ENCODE measurements around the gene TMEM258. TPM values are rescaled to one million over a fixed set of nuclear protein-coding genes. Genes with fewer than 3 reads are reported as not detected.

The TMEM258 gene
- total RNA-seq, 1 donor from 2014 or later, result 61.3 TPM

GRCh38 chr11:61838501-61838900 is 46.1 kb upstream of the TMEM258 start:
- H3K27me3 ChIP-seq (ENCODE audit: control insufficient read depth, insufficient read depth, low read length), result no peaks in the 10 kb centered on the region
- DNase-seq (ENCODE audit: low read depth) (no peak), FAIRE-seq (no peak)
- peaks cover 25% of the 10 kb centered on the region for H3K36me3 ChIP-seq (ENCODE audit: control insufficient read depth, insufficient read depth, low read length)
- TF ChIP-seq, protein P1, sequence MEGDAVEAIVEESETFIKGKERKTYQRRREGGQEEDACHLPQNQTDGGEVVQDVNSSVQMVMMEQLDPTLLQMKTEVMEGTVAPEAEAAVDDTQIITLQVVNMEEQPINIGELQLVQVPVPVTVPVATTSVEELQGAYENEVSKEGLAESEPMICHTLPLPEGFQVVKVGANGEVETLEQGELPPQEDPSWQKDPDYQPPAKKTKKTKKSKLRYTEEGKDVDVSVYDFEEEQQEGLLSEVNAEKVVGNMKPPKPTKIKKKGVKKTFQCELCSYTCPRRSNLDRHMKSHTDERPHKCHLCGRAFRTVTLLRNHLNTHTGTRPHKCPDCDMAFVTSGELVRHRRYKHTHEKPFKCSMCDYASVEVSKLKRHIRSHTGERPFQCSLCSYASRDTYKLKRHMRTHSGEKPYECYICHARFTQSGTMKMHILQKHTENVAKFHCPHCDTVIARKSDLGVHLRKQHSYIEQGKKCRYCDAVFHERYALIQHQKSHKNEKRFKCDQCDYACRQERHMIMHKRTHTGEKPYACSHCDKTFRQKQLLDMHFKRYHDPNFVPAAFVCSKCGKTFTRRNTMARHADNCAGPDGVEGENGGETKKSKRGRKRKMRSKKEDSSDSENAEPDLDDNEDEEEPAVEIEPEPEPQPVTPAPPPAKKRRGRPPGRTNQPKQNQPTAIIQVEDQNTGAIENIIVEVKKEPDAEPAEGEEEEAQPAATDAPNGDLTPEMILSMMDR (IDR thresholded peaks at IDR 0.05; ENCODE audit: insufficient read depth, low read length, severe bottlenecking), result no peak
- no peak overlapping the region for H3K4me3 ChIP-seq (ENCODE audit: low read depth, low read length)

GRCh38 chr11:61837411-61838005 is 45.1 kb upstream of the TMEM258 start:
- no peak for FAIRE-seq

DNA sequence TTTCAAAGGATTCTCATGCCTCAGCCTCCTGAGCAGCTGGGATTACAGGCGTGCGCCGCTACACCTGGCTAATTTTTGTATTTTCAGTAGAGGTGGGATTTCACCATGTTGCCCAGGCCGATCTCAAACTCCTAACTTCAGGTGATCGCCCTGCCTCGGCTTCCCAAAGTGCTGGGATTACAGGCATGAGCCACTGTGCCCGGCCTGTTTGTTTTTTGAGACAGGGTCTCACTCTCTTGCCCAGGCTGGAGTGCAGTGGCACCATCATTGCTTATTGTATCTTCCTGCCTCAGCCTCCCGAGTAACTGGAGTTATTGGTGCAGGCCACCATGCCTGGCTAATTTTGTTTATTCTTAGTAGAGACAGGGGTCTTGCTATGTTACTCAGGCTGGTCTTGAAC is 43.8 kb upstream of the TMEM258 start:
- Histone ChIP-seq H3K36me3 (ENCODE audit: control insufficient read depth, insufficient read depth, low read length) (peaks cover 24% of the 10 kb centered on the region), H3K4me3 (ENCODE audit: low read depth, low read length) (no peak overlapping the region), H3K27me3 (ENCODE audit: control insufficient read depth, insufficient read depth, low read length) (no peaks in the 10 kb centered on the region)
- FAIRE-seq (no peak), DNase-seq (ENCODE audit: low read depth) (no peak)
- TF ChIP-seq, protein P1 (IDR thresholded peaks at IDR 0.05; ENCODE audit: insufficient read depth, low read length, severe bottlenecking), result no peak

More at GRCh38 chr11:61837411-61838005, 45.1 kb upstream of the TMEM258 start:
- Histone ChIP-seq H3K27me3 (ENCODE audit: control insufficient read depth, insufficient read depth, low read length) (no peaks in the 10 kb centered on the region), H3K4me3 (ENCODE audit: low read depth, low read length) (no peak overlapping the region), H3K36me3 (ENCODE audit: control insufficient read depth, insufficient read depth, low read length) (peaks cover 26% of the 10 kb centered on the region)
- no peak for DNase-seq (ENCODE audit: low read depth)
- TF ChIP-seq, protein P1 (IDR thresholded peaks at IDR 0.05; ENCODE audit: insufficient read depth, low read length, severe bottlenecking), result no peak

- no peaks in the 10 kb centered on the region for H3K27me3 ChIP-seq (ENCODE audit: control insufficient read depth, insufficient read depth, low read length)
- DNase-seq (ENCODE audit: low read depth) (no peak), FAIRE-seq (no peak)
- H3K36me3 ChIP-seq (ENCODE audit: control insufficient read depth, insufficient read depth, low read length), result peaks cover 14% of the 10 kb centered on the region
- TF ChIP-seq, protein P1 (IDR thresholded peaks at IDR 0.05; ENCODE audit: insufficient read depth, low read length, severe bottlenecking), result no peak
- H3K4me3 ChIP-seq (ENCODE audit: low read depth, low read length), result no peak overlapping the region
Measured at GRCh38 chr11:61834278-61835048, 42.1 kb upstream of the TMEM258 start.

DNA sequence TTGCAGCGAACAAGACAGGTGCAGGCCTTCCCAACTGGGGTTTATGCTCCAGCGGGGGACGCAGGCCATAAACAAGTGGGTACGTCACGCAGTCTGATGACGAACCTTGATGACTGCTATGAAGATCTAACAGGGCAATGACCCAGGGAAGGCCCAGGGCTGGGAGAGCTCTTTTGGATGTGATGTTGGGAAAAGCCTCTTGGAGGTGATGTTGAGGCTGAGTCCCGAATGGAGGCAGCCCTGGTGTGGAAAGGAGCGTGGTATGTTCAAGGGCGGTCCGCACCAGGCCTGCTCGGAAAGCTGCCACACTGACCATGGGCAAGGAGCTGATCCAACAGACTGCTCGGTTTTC is 41.5 kb upstream of the TMEM258 start:
- H3K27me3 ChIP-seq (ENCODE audit: control insufficient read depth, insufficient read depth, low read length), result no peaks in the 10 kb centered on the region
- H3K36me3 ChIP-seq (ENCODE audit: control insufficient read depth, insufficient read depth, low read length), result peaks cover 14% of the 10 kb centered on the region
- DNase-seq (ENCODE audit: low read depth), result no peak
- TF ChIP-seq, protein P1 (IDR thresholded peaks at IDR 0.05; ENCODE audit: insufficient read depth, low read length, severe bottlenecking), result no peak
- no peak overlapping the region for H3K4me3 ChIP-seq (ENCODE audit: low read depth, low read length)
- no peak for FAIRE-seq

Data from bronchial epithelial cell (primary cell).